Natural killer cell (primary cell): ENCODE measurements around the gene ELOVL2. TPM values are rescaled to one million over a fixed set of nuclear protein-coding genes. Genes with fewer than 3 reads are reported as not detected.

Experiments
- ATAC-seq, 3 donors: fragments of 150-1000 bp in 2 of 3; fragments of 200-7000 bp in 1 of 3; cut with Tn5 transposase; 1 replicate in 1 of 3; 2 replicates in 2 of 3; pipeline ENCODE4 v1.10.0; 2021; ENCODE audit warnings: mild to moderate bottlenecking in 2 of 3, moderate library complexity in 2 of 3
- DNase-seq, 2 donors: peaks; one replicate each; pipeline versions ENCODE4 v3.0.0 to v3.0.0-alpha.2; 2013 to 2021; ENCODE audit warnings: mixed read lengths in 1 of 2
- H3K27ac ChIP-seq: one replicate; pipeline ENCODE4 v1.5.1; 2013; ENCODE audit warnings: mild to moderate bottlenecking, low read length
- H3K27me3 ChIP-seq: one replicate; pipeline ENCODE4 v1.6.1; 2013; ENCODE audit warnings: low read length; ENCODE audit not compliant: control insufficient read depth, insufficient read depth
- H3K36me3 ChIP-seq: one replicate; pipeline ENCODE4 v1.6.1; 2013; ENCODE audit warnings: low read length; ENCODE audit not compliant: control insufficient read depth, insufficient read depth
- H3K4me1 ChIP-seq: one replicate; pipeline ENCODE4 v1.6.1; 2013; ENCODE audit warnings: low read length; ENCODE audit not compliant: control insufficient read depth, insufficient read depth
- H3K4me3 ChIP-seq: one replicate; pipeline ENCODE4 v1.5.1; 2013; ENCODE audit warnings: low read length
- H3K9me3 ChIP-seq: one replicate; pipeline ENCODE4 v1.6.1; 2013; ENCODE audit warnings: low read length; ENCODE audit not compliant: control insufficient read depth, insufficient read depth
- H3K27ac Mint-ChIP-seq, 2 donors: one replicate each; pipeline ENCODE4 v1.8.0; 2022; ENCODE audit warnings: mild to moderate bottlenecking in 2 of 2, mixed read lengths in 2 of 2, moderate library complexity in 1 of 2
- H3K27me3 Mint-ChIP-seq, 2 donors: one replicate each; pipeline ENCODE4 v1.8.0; 2022; ENCODE audit warnings: low read depth in 2 of 2, mixed read lengths in 2 of 2
- H3K36me3 Mint-ChIP-seq: one replicate; pipeline ENCODE4 v1.8.0; 2022; ENCODE audit warnings: mixed read lengths
- H3K4me1 Mint-ChIP-seq, 2 donors: one replicate each; pipeline ENCODE4 v1.8.0; 2022; ENCODE audit warnings: mixed read lengths in 2 of 2
- H3K4me3 Mint-ChIP-seq: one replicate; pipeline ENCODE4 v1.8.0; 2022; ENCODE audit warnings: mild to moderate bottlenecking, moderate library complexity, mixed read lengths
- H3K9me3 Mint-ChIP-seq, 2 donors: one replicate each; pipeline ENCODE4 v1.8.0; 2022; ENCODE audit warnings: mixed read lengths in 2 of 2
- CTCF ChIP-seq: fragments of 200-600 bp; IDR thresholded peaks from one replicate; pipeline ENCODE4 v1.8.0; 2022; ENCODE audit warnings: antibody characterized with exemption
- WGBS: methylation state at CpG from one replicate; pipeline ENCODE4 v1.1.7; 2013; ENCODE audit warnings: missing lambda C conversion rate; ENCODE audit not compliant: insufficient coverage; 5-methylcytosine and 5-hydroxymethylcytosine counted together
- intact Hi-C: fragments of 100-400 bp; cut with micrococcal nuclease; formaldehyde crosslinking; loops from one replicate; pipeline ENCODE4 v1.14.2; 2022
- total RNA-seq, 4 donors: library from RNA; stranded (reverse); fragments of 120-200 nt in 1 of 4; gene quantifications; one replicate each; pipeline versions ENCODE4 v1.2.3 to v1.2.4, GENCODE V29; 2013 to 2022

The ELOVL2 gene
- total RNA-seq, 3 donors from 2014 or later (not counting 1 experiment from before 2014, with no cell fraction given), result not detected

GRCh38 chr6:10961837-10962236, 82.3 kb downstream of the ELOVL2 start:
- no peaks in the 10 kb centered on the region for H3K36me3 Mint-ChIP-seq
- Histone ChIP-seq H3K27me3 (no peaks in the 10 kb centered on the region), H3K4me1 (no peaks in the 10 kb centered on the region), H3K36me3 (no peaks in the 10 kb centered on the region), H3K4me3 (no peak overlapping the region), H3K9me3 (no peaks in the 10 kb centered on the region), H3K27ac (no peak overlapping the region)
- intact Hi-C loops, result no loop called here
- H3K9me3 Mint-ChIP-seq, result peaks cover 3 to 4% of the 10 kb centered on the region in 2 donors
- DNase-seq, result no peak
- H3K4me3 Mint-ChIP-seq, result no peak overlapping the region
- no peak overlapping the region for H3K27ac Mint-ChIP-seq
- no peaks in the 10 kb centered on the region for H3K4me1 Mint-ChIP-seq
- peaks cover 4 to 22% of the 10 kb centered on the region in 2 donors for H3K27me3 Mint-ChIP-seq
- no peak for ATAC-seq
- TF ChIP-seq CTCF, result no peak
- WGBS, result no CpG with 5 or more reads among the region's 3 CpGs

GRCh38 chr6:10960171-10960570, 83.9 kb downstream of the ELOVL2 start:
- H3K9me3 Mint-ChIP-seq, result peaks cover 0 to 2% of the 10 kb centered on the region in 2 donors
- H3K4me1 Mint-ChIP-seq, result no peaks in the 10 kb centered on the region
- H3K4me1 ChIP-seq, result no peaks in the 10 kb centered on the region
- intact Hi-C loops, result no loop called here
- no peak overlapping the region for H3K4me3 ChIP-seq
- TF ChIP-seq CTCF, result no peak
- no peaks in the 10 kb centered on the region for H3K36me3 ChIP-seq
- no peak overlapping the region for H3K4me3 Mint-ChIP-seq
- no peaks in the 10 kb centered on the region for H3K9me3 ChIP-seq
- H3K27me3 ChIP-seq, result no peaks in the 10 kb centered on the region
- DNase-seq (no peak), ATAC-seq (no peak)
- WGBS, result 86% methylated on average over 2 of the region's 2 CpGs
- H3K36me3 Mint-ChIP-seq, result no peaks in the 10 kb centered on the region
- H3K27me3 Mint-ChIP-seq, result peaks cover 4 to 18% of the 10 kb centered on the region in 2 donors
- no peak overlapping the region for H3K27ac ChIP-seq
- no peak overlapping the region for H3K27ac Mint-ChIP-seq

GRCh38 chr6:10957414-10957886, 86.7 kb downstream of the ELOVL2 start:
- TF ChIP-seq CTCF, result no peak
- no peaks in the 10 kb centered on the region for H3K36me3 Mint-ChIP-seq
- no peaks in the 10 kb centered on the region for H3K27me3 ChIP-seq
- intact Hi-C loops, result loop anchor here (10.0 kb wide), 1 partner anchor 537 kb away; no protein-coding TSS in a partner anchor
- no peak overlapping the region for H3K27ac ChIP-seq
- no peaks in the 10 kb centered on the region for H3K36me3 ChIP-seq
- no peak for ATAC-seq
- H3K4me3 ChIP-seq, result no peak overlapping the region
- no peaks in the 10 kb centered on the region for H3K9me3 Mint-ChIP-seq
- no peaks in the 10 kb centered on the region for H3K4me1 ChIP-seq
- no peaks in the 10 kb centered on the region for H3K4me1 Mint-ChIP-seq
- H3K4me3 Mint-ChIP-seq, result no peak overlapping the region
- H3K9me3 ChIP-seq, result no peaks in the 10 kb centered on the region
- H3K27ac Mint-ChIP-seq, result no peak overlapping the region
- H3K27me3 Mint-ChIP-seq, result peaks cover 2 to 16% of the 10 kb centered on the region in 2 donors
- DNase-seq, result no peak
- 61% methylated on average over 6 of the region's 6 CpGs for WGBS

GRCh38 chr6:10956776-10957175, 87.3 kb downstream of the ELOVL2 start:
- Mint-ChIP-seq H3K36me3 (no peaks in the 10 kb centered on the region), H3K4me1 (no peaks in the 10 kb centered on the region), H3K27ac (no peak overlapping the region), H3K27me3 (peaks cover 7 to 18% of the 10 kb centered on the region in 2 donors), H3K4me3 (no peak overlapping the region), H3K9me3 (no peaks in the 10 kb centered on the region)
- Histone ChIP-seq H3K27me3 (no peaks in the 10 kb centered on the region), H3K9me3 (no peaks in the 10 kb centered on the region), H3K4me1 (no peaks in the 10 kb centered on the region), H3K36me3 (no peaks in the 10 kb centered on the region), H3K4me3 (no peak overlapping the region), H3K27ac (no peak overlapping the region)
- intact Hi-C loops, result loop anchor here (10.0 kb wide), 1 partner anchor 538 kb away; no protein-coding TSS in a partner anchor
- no peak for TF ChIP-seq CTCF
- ATAC-seq (no peak), DNase-seq (no peak)
